HepG2 (cell line): ENCODE results near the gene BCORL1. TPM values are rescaled to one million over a fixed set of nuclear protein-coding genes. Genes with fewer than 3 reads are reported as not detected.
A peak's percentile ranks its signal among the peaks of the same experiment; 100 is the strongest.

Experiments used
- ATAC-seq: fragments of 200-7000 bp; cut with Tn5 transposase; 3 replicates; pipeline ENCODE4 v1.9.1; 2020; ENCODE audit warnings: mild to moderate bottlenecking, moderate library complexity
- BruUV-seq: library from RNA; stranded (reverse); fragments of 400-500 nt; replicated peaks from 2 replicates; lab custom pipeline; 2021; lab: Mats Ljungman, UMichigan
- CTCF ChIA-PET: fragments of 300-600 bp; formaldehyde crosslinking; extraction: SDS; loops from one replicate; lab custom pipeline; 2021; ENCODE audit warnings: low total read pairs, inconsistent platforms, low intra/inter-chr PET ratio; lab: Yijun Ruan, JAX
- POLR2A ChIA-PET: fragments of 350-600 bp; sonication (Branson Sonifier 250); formaldehyde crosslinking; loops from one replicate; lab custom pipeline; 2020; ENCODE audit warnings: antibody characterized with exemption, inconsistent platforms; lab: Yijun Ruan, JAX
- DNase-seq: peaks from one replicate; pipeline ENCODE4 v3.0.0-alpha.2; 2015; ENCODE audit warnings: low spot score
- FAIRE-seq: peaks from 3 replicates; lab custom pipeline; 2011; peaks lifted over from hg19 to GRCh38; lab: Jason Lieb, UNC
- H2AFZ ChIP-seq: one replicate; pipeline ENCODE4 v1.6.1; 2011; ENCODE audit warnings: low read length, inconsistent platforms
- H3K27ac ChIP-seq: fragments of 300-600 bp; 3 replicates; pipeline ENCODE4 v1.8.0; 2011; ENCODE audit warnings: mixed run types, mild to moderate bottlenecking, mixed read lengths, low read length, inconsistent platforms; ENCODE audit not compliant: insufficient read depth; ENCODE audit errors: extremely low read length
- H3K27me3 ChIP-seq, 2 experiments: fragments of 200-600 bp in 1 of 2; 2 replicates in 1 of 2; 3 replicates in 1 of 2; pipeline versions ENCODE4 v1.6.0 to v1.8.0; 2011; ENCODE audit warnings: low read length in 2 of 2, mild to moderate bottlenecking in 2 of 2, moderate library complexity in 2 of 2, inconsistent platforms in 1 of 2; ENCODE audit not compliant: insufficient read depth in 2 of 2, control insufficient read depth in 1 of 2
- H3K36me3 ChIP-seq, 2 experiments: fragments of 200-600 bp in 1 of 2; replicated peaks in 1 of 2; 2 replicates in 1 of 2; 3 replicates in 1 of 2; pipeline versions ENCODE4 v1.5.1 to v1.8.0; 2011; ENCODE audit warnings: low read length in 2 of 2, inconsistent platforms in 1 of 2; ENCODE audit not compliant: insufficient read depth in 2 of 2, control insufficient read depth in 1 of 2
- H3K4me1 ChIP-seq: 2 replicates; pipeline ENCODE4 v1.5.1; 2012; ENCODE audit warnings: low read length, inconsistent platforms; ENCODE audit not compliant: insufficient read depth
- H3K4me2 ChIP-seq: 2 replicates; pipeline ENCODE4 v1.6.0; 2011; ENCODE audit warnings: low read depth, low read length, inconsistent platforms
- H3K4me3 ChIP-seq, 3 experiments: fragments of 200-600 bp in 1 of 3; sonication (generic), shearing (Covaris generic) in 1 of 3; replicated peaks in 1 of 3; 2 replicates each; pipeline ENCODE4 v1.5.1; 2011 to 2016; ENCODE audit warnings: low read length in 3 of 3, inconsistent platforms in 2 of 3, low read depth in 2 of 3, mild to moderate bottlenecking in 2 of 3, control low read depth in 1 of 3, mixed read lengths in 1 of 3; ENCODE audit not compliant: insufficient read depth in 1 of 3
- H3K79me2 ChIP-seq: one replicate; pipeline ENCODE4 v1.6.1; 2011; ENCODE audit warnings: low read length, inconsistent platforms; ENCODE audit not compliant: insufficient read depth
- H3K9ac ChIP-seq: 2 replicates; pipeline ENCODE4 v1.6.0; 2011; ENCODE audit warnings: mild to moderate bottlenecking, low read depth, low read length, inconsistent platforms; ENCODE audit not compliant: insufficient read depth
- H3K9me3 ChIP-seq: 2 replicates; pipeline ENCODE4 v1.5.1; 2012; ENCODE audit warnings: mild to moderate bottlenecking, low read length
- H4K20me1 ChIP-seq: 2 replicates; pipeline ENCODE4 v1.6.0; 2011; ENCODE audit warnings: inconsistent platforms, mild to moderate bottlenecking, low read length, moderate library complexity; ENCODE audit not compliant: insufficient read depth
- CEBPB ChIP-seq: IDR thresholded peaks from 2 replicates; pipeline ENCODE4 v1.6.1; 2011; ENCODE audit warnings: low read depth, low read length, improper control_type of control experiment, borderline replicate concordance
- HNF1A ChIP-seq, 2 experiments: sonication (generic) in 1 of 2; formaldehyde crosslinking in 1 of 2; IDR thresholded peaks; 2 replicates each; pipeline versions ENCODE4 v1.4.0 to v1.6.1; 2016 to 2020; ENCODE audit warnings: borderline replicate concordance in 1 of 2, low read depth in 1 of 2, mild to moderate bottlenecking in 1 of 2, missing genetic modification reagents in 1 of 2
- NFYC ChIP-seq: IDR thresholded peaks from 2 replicates; pipeline ENCODE4 v1.6.1; 2016; ENCODE audit warnings: missing genetic modification reagents, missing compliant biosample characterization
- PBX3 ChIP-seq: sonication (generic); formaldehyde crosslinking; IDR thresholded peaks from 2 replicates; pipeline ENCODE4 v1.8.1; 2023; ENCODE audit warnings: missing genetic modification reagents, inconsistent platforms, borderline replicate concordance
- SETDB1 ChIP-seq: sonication (generic); formaldehyde crosslinking; IDR thresholded peaks from 2 replicates; pipeline ENCODE4 v1.5.1; 2020; ENCODE audit warnings: missing genetic modification reagents, mild to moderate bottlenecking, borderline replicate concordance
- TCF7 ChIP-seq: sonication (generic); IDR thresholded peaks from 2 replicates; pipeline ENCODE4 v1.6.1; 2016; ENCODE audit warnings: antibody characterized with exemption, low read depth
- ZNF10 ChIP-seq: sonication (generic); formaldehyde crosslinking; IDR thresholded peaks from 2 replicates; pipeline ENCODE4 v1.4.0; 2020; ENCODE audit warnings: mild to moderate bottlenecking, low read depth, missing genetic modification reagents, borderline replicate concordance
- ZNF557 ChIP-seq: sonication (generic); formaldehyde crosslinking; IDR thresholded peaks from 2 replicates; pipeline ENCODE4 v1.4.0; 2020; ENCODE audit warnings: missing genetic modification reagents
- ZZZ3 ChIP-seq: sonication (generic); formaldehyde crosslinking; IDR thresholded peaks from 2 replicates; pipeline ENCODE4 v1.4.0; 2020; ENCODE audit warnings: missing genetic modification reagents, mild to moderate bottlenecking, borderline replicate concordance
- WGBS: methylation state at CpG from one replicate; pipeline ENCODE4 v1.1.6; 2017; ENCODE audit warnings: low lambda C conversion rate; 5-methylcytosine and 5-hydroxymethylcytosine counted together
- in situ Hi-C: cut with HindIII; loops from 2 replicates; pipeline ENCODE4 v1.10.0; 2017; ENCODE audit warnings: low pct_unique_long_range_greater_than_20kb; ENCODE audit not compliant: extremely low pct_ligation_motif_present
- intact Hi-C: fragments of 100-400 bp; cut with micrococcal nuclease; formaldehyde crosslinking; loops from one replicate; pipeline ENCODE4 v1.10.0; 2022; ENCODE audit not compliant: unreplicated experiment
- polyA plus RNA-seq, 8 experiments: library from polyadenylated mRNA; depleted of rRNA in 3 of 8; stranded (reverse) in 7 of 8; unstranded in 1 of 8; fragments of >200 nt; fragmentation: Illumina TruSeq in 4 of 8; extraction: Trizol in 4 of 8; gene quantifications; 2 replicates each; pipeline versions ENCODE4 v1.2.1 to v1.2.3, GENCODE V29; 2011 to 2016; ENCODE audit warnings: low read depth in 4 of 8, missing spikeins in 1 of 8, mixed read lengths in 1 of 8; ENCODE audit not compliant: insufficient read depth in 1 of 8
- total RNA-seq, 5 experiments: library from RNA; depleted of rRNA; stranded (reverse); fragments of >200 nt; fragmentation: Illumina TruSeq; extraction: Trizol; gene quantifications; 2 replicates each; pipeline ENCODE4 v1.2.3, GENCODE V29; 2016; ENCODE audit warnings: low read depth in 1 of 5
- TF ChIP-seq, protein P1 (sequence below): sonication (generic); formaldehyde crosslinking; IDR thresholded peaks from 2 replicates; pipeline ENCODE4 v1.4.0; 2020; ENCODE audit warnings: mild to moderate bottlenecking, low read depth, missing genetic modification reagents
- TF ChIP-seq, protein P2 (sequence below): sonication (generic); formaldehyde crosslinking; IDR thresholded peaks from 2 replicates; pipeline ENCODE4 v1.4.0; 2020; ENCODE audit warnings: missing genetic modification reagents

The BCORL1 gene
- total and polyA plus RNA-seq, 2 of the 13 experiments (the other 11 are each of a cell fraction or from before 2014, with no cell fraction given), result 0.67 to 1.4 TPM

DNA sequence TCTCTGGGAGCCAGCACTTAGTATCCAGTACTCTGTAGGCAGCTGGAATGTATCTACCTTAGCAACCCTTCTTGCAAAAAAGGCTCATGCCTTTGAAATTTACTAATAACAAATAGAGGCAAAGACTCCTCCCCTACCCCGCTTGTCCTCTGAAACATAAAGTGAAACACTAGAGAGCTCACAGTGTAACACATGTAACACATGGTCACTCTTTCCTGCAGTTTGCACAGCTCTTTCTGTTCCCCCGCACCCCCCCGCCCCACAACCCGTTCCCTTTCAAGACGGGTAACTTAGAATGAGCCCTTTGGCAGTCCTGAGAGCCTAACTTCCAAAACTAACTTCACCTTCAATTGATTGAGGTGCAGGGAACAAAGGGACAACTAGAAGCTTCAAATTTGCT is 6.0 kb upstream of the BCORL1 start (continued):
- TF ChIP-seq PBX3, result no peak
- no peak for TF ChIP-seq HNF1A (IDR thresholded peaks at IDR 0.05; ENCODE audit: low read depth)
- no peak for TF ChIP-seq HNF1A (CRISPR knock-in tag; IDR thresholded peaks at IDR 0.05; ENCODE audit: borderline replicate concordance)
- TF ChIP-seq SETDB1 (CRISPR knock-in tag), result no peak
- TF ChIP-seq ZZZ3, result no peak
- no peak for TF ChIP-seq TCF7

GRCh38 chrX:129979207-129979920 is 3.1 kb upstream of the BCORL1 start:
- ChIA-PET CTCF (no interaction called here), POLR2A (no interaction called here)
- H3K27ac ChIP-seq, result no peak overlapping the region
- no peaks in the 10 kb centered on the region for H3K36me3 ChIP-seq
- H2AFZ ChIP-seq, result no peak overlapping the region
- 6% methylated on average over 3 of the region's 35 CpGs for WGBS
- no peaks in the 10 kb centered on the region for H3K9me3 ChIP-seq
- H3K79me2 ChIP-seq, result no peaks in the 10 kb centered on the region
- no TSS peak for BruUV-seq
- no peaks in the 10 kb centered on the region for H4K20me1 ChIP-seq
- in situ Hi-C loops (no loop called here), intact Hi-C loops (loop anchor here (2.0 kb wide), 1 partner anchor 49 kb away; no protein-coding TSS in a partner anchor)
- peak overlapping the region in 1 of 3 experiments; percentile 39; a peak in 5 of 6 replicates for H3K4me3 ChIP-seq
- H3K4me1 ChIP-seq, result no peaks in the 10 kb centered on the region
- DNase-seq (no peak), ATAC-seq (peak; percentile 9), FAIRE-seq (peak; percentile 62)
- no peaks in the 10 kb centered on the region for H3K27me3 ChIP-seq
- TF ChIP-seq ZNF557 (no peak), ZNF10 (CRISPR knock-in tag) (no peak), CEBPB (no peak), NFYC (CRISPR knock-in tag) (no peak)
- TF ChIP-seq, protein P1, sequence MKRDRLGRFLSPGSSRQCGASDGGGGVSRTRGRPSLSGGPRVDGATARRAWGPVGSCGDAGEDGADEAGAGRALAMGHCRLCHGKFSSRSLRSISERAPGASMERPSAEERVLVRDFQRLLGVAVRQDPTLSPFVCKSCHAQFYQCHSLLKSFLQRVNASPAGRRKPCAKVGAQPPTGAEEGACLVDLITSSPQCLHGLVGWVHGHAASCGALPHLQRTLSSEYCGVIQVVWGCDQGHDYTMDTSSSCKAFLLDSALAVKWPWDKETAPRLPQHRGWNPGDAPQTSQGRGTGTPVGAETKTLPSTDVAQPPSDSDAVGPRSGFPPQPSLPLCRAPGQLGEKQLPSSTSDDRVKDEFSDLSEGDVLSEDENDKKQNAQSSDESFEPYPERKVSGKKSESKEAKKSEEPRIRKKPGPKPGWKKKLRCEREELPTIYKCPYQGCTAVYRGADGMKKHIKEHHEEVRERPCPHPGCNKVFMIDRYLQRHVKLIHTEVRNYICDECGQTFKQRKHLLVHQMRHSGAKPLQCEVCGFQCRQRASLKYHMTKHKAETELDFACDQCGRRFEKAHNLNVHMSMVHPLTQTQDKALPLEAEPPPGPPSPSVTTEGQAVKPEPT (CRISPR knock-in tag), result no peak
- TF ChIP-seq, protein P2, sequence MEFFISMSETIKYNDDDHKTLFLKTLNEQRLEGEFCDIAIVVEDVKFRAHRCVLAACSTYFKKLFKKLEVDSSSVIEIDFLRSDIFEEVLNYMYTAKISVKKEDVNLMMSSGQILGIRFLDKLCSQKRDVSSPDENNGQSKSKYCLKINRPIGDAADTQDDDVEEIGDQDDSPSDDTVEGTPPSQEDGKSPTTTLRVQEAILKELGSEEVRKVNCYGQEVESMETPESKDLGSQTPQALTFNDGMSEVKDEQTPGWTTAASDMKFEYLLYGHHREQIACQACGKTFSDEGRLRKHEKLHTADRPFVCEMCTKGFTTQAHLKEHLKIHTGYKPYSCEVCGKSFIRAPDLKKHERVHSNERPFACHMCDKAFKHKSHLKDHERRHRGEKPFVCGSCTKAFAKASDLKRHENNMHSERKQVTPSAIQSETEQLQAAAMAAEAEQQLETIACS (CRISPR knock-in tag), result no peak
- H3K4me2 ChIP-seq, result peak overlapping the region; percentile 60
- H3K9ac ChIP-seq, result no peak overlapping the region
